A673 (cell line): Measurements from ENCODE around the gene DNM1.

Experiments
- EZH2 ChIP-seq: fragments of 200-600 bp; sonication (generic); IDR thresholded peaks from 2 replicates; pipeline ENCODE4 v1.6.1; 2017; ENCODE audit warnings: borderline replicate concordance, low read depth, mild to moderate bottlenecking, mixed read lengths, antibody characterized with exemption, low read length; ENCODE audit not compliant: poor library complexity, severe bottlenecking
- TF ChIP-seq, protein P1 (sequence below): fragments of 300-800, 200-600 bp; sonication (generic); conservative IDR thresholded peaks from 2 replicates; pipeline ENCODE4 v1.5.1; 2017; ENCODE audit warnings: low read depth, mild to moderate bottlenecking, antibody characterized with exemption, low read length, moderate library complexity, mixed read lengths

DNA sequence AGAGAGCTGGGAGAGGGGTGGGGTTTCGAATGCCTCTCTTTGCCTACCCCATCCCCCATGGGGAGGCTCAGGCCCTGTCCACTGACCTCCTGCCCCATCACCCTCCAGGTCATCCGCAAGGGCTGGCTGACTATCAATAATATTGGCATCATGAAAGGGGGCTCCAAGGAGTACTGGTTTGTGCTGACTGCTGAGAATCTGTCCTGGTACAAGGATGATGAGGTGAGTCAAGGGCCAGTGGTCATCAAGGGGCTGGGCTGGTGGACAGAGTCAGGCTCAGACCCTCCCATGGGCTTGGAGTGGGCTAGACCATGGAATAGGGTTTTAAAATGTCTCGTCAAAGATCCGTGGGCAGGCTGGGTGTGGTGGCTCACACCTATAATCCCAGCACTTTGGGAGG, 38.9 kb downstream of the DNM1 start:
- TF ChIP-seq, protein P1, sequence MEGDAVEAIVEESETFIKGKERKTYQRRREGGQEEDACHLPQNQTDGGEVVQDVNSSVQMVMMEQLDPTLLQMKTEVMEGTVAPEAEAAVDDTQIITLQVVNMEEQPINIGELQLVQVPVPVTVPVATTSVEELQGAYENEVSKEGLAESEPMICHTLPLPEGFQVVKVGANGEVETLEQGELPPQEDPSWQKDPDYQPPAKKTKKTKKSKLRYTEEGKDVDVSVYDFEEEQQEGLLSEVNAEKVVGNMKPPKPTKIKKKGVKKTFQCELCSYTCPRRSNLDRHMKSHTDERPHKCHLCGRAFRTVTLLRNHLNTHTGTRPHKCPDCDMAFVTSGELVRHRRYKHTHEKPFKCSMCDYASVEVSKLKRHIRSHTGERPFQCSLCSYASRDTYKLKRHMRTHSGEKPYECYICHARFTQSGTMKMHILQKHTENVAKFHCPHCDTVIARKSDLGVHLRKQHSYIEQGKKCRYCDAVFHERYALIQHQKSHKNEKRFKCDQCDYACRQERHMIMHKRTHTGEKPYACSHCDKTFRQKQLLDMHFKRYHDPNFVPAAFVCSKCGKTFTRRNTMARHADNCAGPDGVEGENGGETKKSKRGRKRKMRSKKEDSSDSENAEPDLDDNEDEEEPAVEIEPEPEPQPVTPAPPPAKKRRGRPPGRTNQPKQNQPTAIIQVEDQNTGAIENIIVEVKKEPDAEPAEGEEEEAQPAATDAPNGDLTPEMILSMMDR, result no peak
- TF ChIP-seq EZH2, result no peak
